Left ventricle myocardium inferior (tissue), 1 donor: ENCODE data around the gene PXK. TPM values are rescaled to one million over a fixed set of nuclear protein-coding genes. Genes with fewer than 3 reads are reported as not detected.
"Not testable (repeated sequence)": the region's sequence is repeated elsewhere in the genome, so short reads cannot be mapped to it uniquely, and the experiment has no call there.

ENCODE experiments used
- DNase-seq: peaks from one replicate; pipeline ENCODE4 v3.0.0-alpha.2; 2020
- H3K27ac ChIP-seq: fragments of 200-600 bp; replicated peaks from 2 replicates; pipeline ENCODE4 v1.8.0; 2021
- H3K27me3 ChIP-seq: fragments of 200-600 bp; 2 replicates; pipeline ENCODE4 v1.8.0; 2021; ENCODE audit warnings: low read depth
- H3K36me3 ChIP-seq: fragments of 200-600 bp; 2 replicates; pipeline ENCODE4 v1.8.0; 2021
- H3K4me1 ChIP-seq: fragments of 200-600 bp; 2 replicates; pipeline ENCODE4 v1.8.0; 2021
- H3K4me3 ChIP-seq: fragments of 200-600 bp; 2 replicates; pipeline ENCODE4 v1.8.0; 2021; ENCODE audit warnings: mild to moderate bottlenecking, moderate library complexity
- H3K9me3 ChIP-seq: fragments of 200-600 bp; replicated peaks from 2 replicates; pipeline ENCODE4 v1.8.0; 2021
- CTCF ChIP-seq: fragments of 200-600 bp; IDR thresholded peaks from 2 replicates; pipeline ENCODE4 v1.8.0; 2021; ENCODE audit warnings: antibody characterized with exemption, mild to moderate bottlenecking, borderline replicate concordance
- intact Hi-C: fragments of 100-400 bp; cut with micrococcal nuclease; formaldehyde crosslinking; loops from one replicate; pipeline ENCODE4 v1.11.0; 2022
- total RNA-seq: library from RNA; stranded (reverse); fragmentation: NEBNext Ultra II Directional; extraction: Animal tissue kit (Norgen Biotek cat#: 25700); gene quantifications from one replicate; pipeline ENCODE4 v1.2.1, GENCODE V29; 2021
- donor health status: DM: no; HTN: yes; CAD: no; lungs with severe emphysema.

Gene PXK
- total RNA-seq, 1 donor from 2014 or later = 9.2 TPM

- peaks cover 45% of the 10 kb centered on the region for H3K4me1 ChIP-seq
- no peak for DNase-seq
- H3K36me3 ChIP-seq = peaks cover 40% of the 10 kb centered on the region
- intact Hi-C loops = no loop called here
- H3K27me3 ChIP-seq = no peaks in the 10 kb centered on the region
- no peaks in the 10 kb centered on the region for H3K9me3 ChIP-seq
- no peak for TF ChIP-seq CTCF
- H3K27ac ChIP-seq = peak overlapping the region; percentile 97
- H3K4me3 ChIP-seq = peak overlapping the region; percentile 84
These were observed 100.2 kb downstream of the PXK start for GRCh38 chr3:58432905-58433304.

- H3K9me3 ChIP-seq = no peaks in the 10 kb centered on the region
- peak within 1 kb of the TSS; percentile 97 for H3K27ac ChIP-seq
- no peaks in the 10 kb centered on the region for H3K27me3 ChIP-seq
- no peak for TF ChIP-seq CTCF
- peak; percentile 92 for DNase-seq
- H3K4me3 ChIP-seq = peak within 1 kb of the TSS; percentile 84
- intact Hi-C loops = no loop called here
- H3K36me3 ChIP-seq = peaks cover 34% of the 10 kb centered on the region
- peaks cover 45% of the 10 kb centered on the region for H3K4me1 ChIP-seq
These were observed 100.9 kb downstream of the PXK start, which contains the start of gene PDHB for GRCh38 chr3:58433400-58434167. Gene PDHB, minus strand, starts transcription at chr3:58433832. Its CDS starts 23 bp downstream, at chr3:58433809.

GRCh38 chr3:58434168-58434504 lies 101.4 kb downstream of the PXK start:
- TF ChIP-seq CTCF = no peak
- intact Hi-C loops = no loop called here
- Histone ChIP-seq H3K27me3 (no peaks in the 10 kb centered on the region), H3K4me1 (peaks cover 45% of the 10 kb centered on the region), H3K36me3 (peaks cover 28% of the 10 kb centered on the region), H3K9me3 (no peaks in the 10 kb centered on the region), H3K27ac (peak overlapping the region; percentile 97), H3K4me3 (peak overlapping the region; percentile 84)
- no peak for DNase-seq

- Histone ChIP-seq H3K27me3 (no peaks in the 10 kb centered on the region), H3K36me3 (peaks cover 24% of the 10 kb centered on the region), H3K4me1 (peaks cover 45% of the 10 kb centered on the region), H3K9me3 (no peaks in the 10 kb centered on the region), H3K4me3 (peak overlapping the region; percentile 84), H3K27ac (peak overlapping the region; percentile 97)
- no peak for DNase-seq
- no peak for TF ChIP-seq CTCF
- intact Hi-C loops = no loop called here
These were observed 101.8 kb downstream of the PXK start for GRCh38 chr3:58434511-58434910.

GRCh38 chr3:58434990-58435389 lies 102.3 kb downstream of the PXK start:
- Histone ChIP-seq H3K4me3 (no peak overlapping the region), H3K36me3 (peaks cover 19% of the 10 kb centered on the region), H3K4me1 (peaks cover 45% of the 10 kb centered on the region), H3K27me3 (no peaks in the 10 kb centered on the region), H3K27ac (peak overlapping the region; percentile 97), H3K9me3 (no peaks in the 10 kb centered on the region)
- intact Hi-C loops = no loop called here
- DNase-seq = no peak
- TF ChIP-seq CTCF = no peak

GRCh38 chr3:58437276-58437675 lies 104.6 kb downstream of the PXK start:
- intact Hi-C loops, H3K4me3 ChIP-seq, DNase-seq, H3K36me3 ChIP-seq, H3K9me3 ChIP-seq, H3K27ac ChIP-seq, H3K27me3 ChIP-seq: not testable (repeated sequence)
- H3K4me1 ChIP-seq = peaks cover 34% of the 10 kb centered on the region

GRCh38 chr3:58440996-58441355 lies 108.3 kb downstream of the PXK start:
- intact Hi-C loops, H3K9me3 ChIP-seq, H3K4me1 ChIP-seq: not testable (repeated sequence)

More at GRCh38 chr3:58440996-58441355, 108.3 kb downstream of the PXK start:
- not testable (repeated sequence) for H3K4me3 ChIP-seq, H3K36me3 ChIP-seq, H3K27me3 ChIP-seq, H3K27ac ChIP-seq, DNase-seq
